ENCODE measurements around the gene FN3KRP. TPM values are rescaled to one million over a fixed set of nuclear protein-coding genes. Genes with fewer than 3 reads are reported as not detected.

FN3KRP gene
- total and polyA plus RNA-seq, 2 of the 13 experiments (the other 11 are each of a cell fraction or from before 2014, with no cell fraction given), result 22.4 to 28.2 TPM

DNA sequence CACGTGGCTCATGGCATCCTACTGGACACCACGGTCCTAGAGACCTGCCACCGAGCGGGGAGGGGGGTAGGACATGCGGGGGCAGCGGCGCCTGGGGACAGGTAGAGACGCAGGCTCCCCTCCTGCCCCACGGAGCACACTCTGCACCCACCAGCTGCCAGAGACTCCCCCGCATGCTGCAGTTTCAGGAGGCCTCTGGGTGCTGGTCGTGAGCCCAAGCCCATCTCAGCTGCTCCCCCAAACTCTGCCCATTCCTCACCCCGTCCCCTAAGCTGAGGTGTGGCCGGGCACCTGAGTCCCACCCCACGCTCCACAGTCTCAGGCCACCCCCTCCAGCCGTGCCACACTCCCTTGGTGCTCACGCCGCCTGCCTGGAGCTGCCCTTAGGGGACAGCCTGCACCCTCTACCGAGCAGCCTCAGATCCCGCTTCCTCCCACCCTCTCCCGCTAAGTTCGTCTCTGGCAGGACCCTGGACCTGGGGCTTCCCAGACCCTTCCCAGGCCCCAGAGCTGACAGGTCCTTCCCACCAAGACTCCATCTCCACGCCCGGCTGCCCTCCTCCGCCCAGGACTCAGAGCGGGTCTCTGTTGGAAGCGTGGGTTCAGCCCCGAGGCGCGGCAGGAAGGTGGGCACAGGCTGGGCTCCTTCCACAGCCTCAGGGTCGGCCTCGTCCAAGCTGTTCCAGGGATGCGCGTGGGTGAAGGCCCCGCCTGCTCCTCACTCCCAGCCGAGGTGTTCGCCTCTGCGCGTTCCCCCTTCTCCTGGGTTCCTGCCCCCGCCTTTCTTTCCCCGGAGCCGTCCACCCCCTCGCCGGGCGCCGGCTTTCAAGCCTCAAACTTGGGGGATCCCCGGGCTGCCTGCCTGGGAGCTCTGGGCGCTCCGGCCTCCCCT lies 19.3 kb upstream of the FN3KRP start (continued):
- TF ChIP-seq, protein P1, sequence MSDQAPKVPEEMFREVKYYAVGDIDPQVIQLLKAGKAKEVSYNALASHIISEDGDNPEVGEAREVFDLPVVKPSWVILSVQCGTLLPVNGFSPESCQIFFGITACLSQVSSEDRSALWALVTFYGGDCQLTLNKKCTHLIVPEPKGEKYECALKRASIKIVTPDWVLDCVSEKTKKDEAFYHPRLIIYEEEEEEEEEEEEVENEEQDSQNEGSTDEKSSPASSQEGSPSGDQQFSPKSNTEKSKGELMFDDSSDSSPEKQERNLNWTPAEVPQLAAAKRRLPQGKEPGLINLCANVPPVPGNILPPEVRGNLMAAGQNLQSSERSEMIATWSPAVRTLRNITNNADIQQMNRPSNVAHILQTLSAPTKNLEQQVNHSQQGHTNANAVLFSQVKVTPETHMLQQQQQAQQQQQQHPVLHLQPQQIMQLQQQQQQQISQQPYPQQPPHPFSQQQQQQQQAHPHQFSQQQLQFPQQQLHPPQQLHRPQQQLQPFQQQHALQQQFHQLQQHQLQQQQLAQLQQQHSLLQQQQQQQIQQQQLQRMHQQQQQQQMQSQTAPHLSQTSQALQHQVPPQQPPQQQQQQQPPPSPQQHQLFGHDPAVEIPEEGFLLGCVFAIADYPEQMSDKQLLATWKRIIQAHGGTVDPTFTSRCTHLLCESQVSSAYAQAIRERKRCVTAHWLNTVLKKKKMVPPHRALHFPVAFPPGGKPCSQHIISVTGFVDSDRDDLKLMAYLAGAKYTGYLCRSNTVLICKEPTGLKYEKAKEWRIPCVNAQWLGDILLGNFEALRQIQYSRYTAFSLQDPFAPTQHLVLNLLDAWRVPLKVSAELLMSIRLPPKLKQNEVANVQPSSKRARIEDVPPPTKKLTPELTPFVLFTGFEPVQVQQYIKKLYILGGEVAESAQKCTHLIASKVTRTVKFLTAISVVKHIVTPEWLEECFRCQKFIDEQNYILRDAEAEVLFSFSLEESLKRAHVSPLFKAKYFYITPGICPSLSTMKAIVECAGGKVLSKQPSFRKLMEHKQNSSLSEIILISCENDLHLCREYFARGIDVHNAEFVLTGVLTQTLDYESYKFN (CRISPR knock-in tag; conservative IDR thresholded peaks at IDR 0.05), result no peak
- TF ChIP-seq YY1 (IDR thresholded peaks at IDR 0.05; ENCODE audit: insufficient read depth, insufficient replicate concordance, low read depth, low read length) (no peak), ZNF318 (CRISPR knock-in tag; IDR thresholded peaks at IDR 0.05) (no peak), ZNF883 (CRISPR knock-in tag; IDR thresholded peaks at IDR 0.05; ENCODE audit: not compliant biosample characterization) (peak; percentile 38), BCL6 (CRISPR knock-in tag; IDR thresholded peaks at IDR 0.05) (no peak), CREBL2 (CRISPR knock-in tag; IDR thresholded peaks at IDR 0.05; ENCODE audit: borderline replicate concordance) (no peak), NR2F6 (IDR thresholded peaks at IDR 0.05) (no peak), NR2F6 (CRISPR knock-in tag; IDR thresholded peaks at IDR 0.05) (no peak), KLF16 (CRISPR knock-in tag; IDR thresholded peaks at IDR 0.05) (no peak), ZNF639 (CRISPR knock-in tag; conservative IDR thresholded peaks at IDR 0.05) (no peak), ZNF333 (CRISPR knock-in tag; IDR thresholded peaks at IDR 0.05; ENCODE audit: borderline replicate concordance) (no peak), ARNT (IDR thresholded peaks at IDR 0.05) (no peak), POLR2A (IDR thresholded peaks at IDR 0.05; ENCODE audit: insufficient read depth in 1 of 2, low read depth in 2 of 2, low read length in 2 of 2) (no peak), ELF4 (CRISPR knock-in tag; IDR thresholded peaks at IDR 0.05; ENCODE audit: borderline replicate concordance) (no peak), HMG20A (CRISPR knock-in tag; IDR thresholded peaks at IDR 0.05; ENCODE audit: borderline replicate concordance) (no peak), KDM5B (CRISPR knock-in tag; IDR thresholded peaks at IDR 0.05; ENCODE audit: borderline replicate concordance) (peak; percentile 33)
